CD4-positive, alpha-beta T cell treated with Interleukin-15 for 4 hours (primary cell): ENCODE results near the gene FSTL5.

Source experiments
- DNase-seq: peaks from one replicate; pipeline ENCODE4 v3.0.0-alpha.2; 2020; ENCODE audit warnings: low spot score

Gene FSTL5

GRCh38 chr4:161581262-161582230, 582.3 kb downstream of the FSTL5 start:
- no peak for DNase-seq

GRCh38 chr4:161577579-161578301, 586.1 kb downstream of the FSTL5 start:
- no peak for DNase-seq

GRCh38 chr4:161573836-161574235, 590.0 kb downstream of the FSTL5 start:
- DNase-seq = no peak

GRCh38 chr4:161564230-161564834, 599.5 kb downstream of the FSTL5 start:
- no peak for DNase-seq

GRCh38 chr4:161555689-161556660, 607.8 kb downstream of the FSTL5 start:
- DNase-seq = no peak

GRCh38 chr4:161554372-161554990, 609.3 kb downstream of the FSTL5 start:
- no peak for DNase-seq

- no peak for DNase-seq
These were observed 616.9 kb downstream of the FSTL5 start for GRCh38 chr4:161546902-161547301.

- no peak for DNase-seq
These were observed 623.5 kb downstream of the FSTL5 start for GRCh38 chr4:161540265-161540664.

- DNase-seq = no peak
These were observed 624.9 kb downstream of the FSTL5 start for GRCh38 chr4:161538941-161539340.

- DNase-seq = no peak
These were observed 633.1 kb downstream of the FSTL5 start for GRCh38 chr4:161530710-161531109.

GRCh38 chr4:161525121-161525520, 638.7 kb downstream of the FSTL5 start:
- DNase-seq = no peak

- DNase-seq = no peak
These were observed 641.8 kb downstream of the FSTL5 start for GRCh38 chr4:161522031-161522430.

- DNase-seq = no peak
These were observed 644.2 kb downstream of the FSTL5 start for GRCh38 chr4:161519611-161520010.

GRCh38 chr4:161517941-161518340, 645.9 kb downstream of the FSTL5 start:
- DNase-seq = no peak

GRCh38 chr4:161505141-161505540, 658.7 kb downstream of the FSTL5 start:
- DNase-seq = no peak

GRCh38 chr4:161498155-161498554, 665.6 kb downstream of the FSTL5 start:
- DNase-seq = no peak

GRCh38 chr4:161486461-161486860, 677.3 kb downstream of the FSTL5 start:
- DNase-seq = no peak

GRCh38 chr4:161466316-161466715, 697.5 kb downstream of the FSTL5 start:
- DNase-seq = no peak

GRCh38 chr4:161463436-161463835, 700.4 kb downstream of the FSTL5 start:
- no peak for DNase-seq

- no peak for DNase-seq
These were observed 705.9 kb downstream of the FSTL5 start for GRCh38 chr4:161457906-161458305.

GRCh38 chr4:161457311-161457710, 706.5 kb downstream of the FSTL5 start:
- DNase-seq = no peak
